HG03565 (cell line): ENCODE measurements around the gene ALDH16A1.

Source experiments
- ATAC-seq: cut with Tn5 transposase; IDR thresholded peaks from one replicate; pipeline ENCODE4 v1.9.1; 2021; ENCODE audit warnings: mild to moderate bottlenecking, moderate library complexity; ENCODE audit not compliant: unreplicated experiment

The ALDH16A1 gene

GRCh38 chr19:49507803-49508494 is 54.9 kb downstream of the ALDH16A1 start:
- ATAC-seq = no peak

- no peak for ATAC-seq
Measured at GRCh38 chr19:49512970-49513745, 60.1 kb downstream of the ALDH16A1 start.

GRCh38 chr19:49513746-49514118 is 60.7 kb downstream of the ALDH16A1 start:
- ATAC-seq = no peak

- no peak for ATAC-seq
Measured at GRCh38 chr19:49514151-49514550, 61.1 kb downstream of the ALDH16A1 start.

GRCh38 chr19:49515767-49516166 is 62.7 kb downstream of the ALDH16A1 start:
- no peak for ATAC-seq

GRCh38 chr19:49518033-49518432 is 65.0 kb downstream of the ALDH16A1 start:
- no peak for ATAC-seq
